Testis (tissue), 2 donors: ENCODE data around the gene LFNG.

Experiments used
- CTCF ChIP-seq, 3 experiments: fragments of 450-650 bp in 2 of 3; fragments of 200-600 bp in 1 of 3; sonication (generic) in 1 of 3; IDR thresholded peaks; one replicate each; pipeline ENCODE4 v1.5.1; 2016 to 2019; ENCODE audit warnings: antibody characterized with exemption in 3 of 3, mild to moderate bottlenecking in 2 of 3, moderate library complexity in 1 of 3
- POLR2A ChIP-seq: fragments of 450-650 bp; IDR thresholded peaks from one replicate; pipeline ENCODE4 v1.6.1; 2017; ENCODE audit warnings: antibody characterized with exemption, mild to moderate bottlenecking, moderate library complexity

DNA sequence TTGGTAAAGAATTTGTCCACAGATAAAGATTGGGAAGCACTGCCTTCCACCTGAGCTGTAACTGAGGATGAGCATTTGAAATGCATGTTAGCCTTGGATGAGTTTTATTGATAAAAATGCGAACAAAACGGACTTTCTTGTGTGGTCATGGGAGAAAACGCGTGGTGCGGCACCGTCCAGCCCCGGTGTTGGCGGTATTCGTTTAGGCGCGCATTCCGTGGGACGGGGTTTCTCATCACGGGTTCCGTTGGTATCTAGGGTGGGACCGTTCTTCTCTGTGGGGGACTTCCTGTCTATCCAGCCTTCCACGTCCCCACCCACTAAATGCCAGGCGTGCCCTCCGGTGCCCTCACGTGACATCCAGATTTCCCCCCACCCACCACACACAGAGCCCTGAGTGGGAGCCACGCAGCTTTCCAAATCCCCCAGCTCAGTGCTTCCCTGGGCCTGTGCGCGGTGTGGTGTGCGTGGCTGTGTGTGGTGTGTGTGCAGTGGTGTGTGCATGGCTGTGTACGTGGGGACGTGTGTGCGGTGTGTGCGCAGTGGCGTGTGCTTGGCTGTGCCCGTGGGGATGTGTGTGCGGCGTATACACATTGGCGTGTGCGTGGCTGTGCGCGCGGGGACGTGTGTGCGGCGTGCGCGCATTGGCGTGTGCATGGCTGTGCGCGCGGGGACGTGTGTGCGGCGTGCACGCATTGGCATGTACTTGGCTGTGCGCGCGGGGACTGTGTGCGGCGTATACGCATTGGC lies 57.3 kb downstream of the LFNG start:
- TF ChIP-seq POLR2A: no peak
- no peak for TF ChIP-seq CTCF (IDR thresholded peaks at IDR 0.05)
